GM18499 (cell line): ENCODE data around the gene GADL1.

ENCODE experiments used
- ATAC-seq: cut with Tn5 transposase; IDR thresholded peaks from one replicate; pipeline ENCODE4 v1.9.1; 2021; ENCODE audit warnings: moderate number of reproducible peaks; ENCODE audit not compliant: insufficient read depth, unreplicated experiment

The GADL1 gene

DNA sequence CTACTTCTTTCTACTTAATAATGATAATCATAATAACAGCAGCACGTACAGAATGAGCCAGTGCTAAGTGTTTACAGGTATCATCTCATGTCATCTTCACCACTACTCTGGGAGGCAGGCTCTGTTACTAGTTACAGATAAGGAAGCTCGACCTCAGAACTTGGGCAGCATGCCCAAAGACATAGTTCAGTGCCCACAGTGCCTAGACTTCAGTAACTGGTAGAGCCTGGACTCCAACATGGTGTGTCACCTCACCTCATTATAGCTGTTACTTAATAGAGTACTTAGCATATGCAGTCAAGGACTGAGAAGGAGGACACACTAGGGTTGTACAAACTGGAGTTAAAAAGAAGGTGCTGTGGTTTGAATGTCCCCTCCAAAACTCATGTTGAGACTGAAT lies 7.6 kb downstream of the GADL1 start:
- ATAC-seq = no peak

DNA sequence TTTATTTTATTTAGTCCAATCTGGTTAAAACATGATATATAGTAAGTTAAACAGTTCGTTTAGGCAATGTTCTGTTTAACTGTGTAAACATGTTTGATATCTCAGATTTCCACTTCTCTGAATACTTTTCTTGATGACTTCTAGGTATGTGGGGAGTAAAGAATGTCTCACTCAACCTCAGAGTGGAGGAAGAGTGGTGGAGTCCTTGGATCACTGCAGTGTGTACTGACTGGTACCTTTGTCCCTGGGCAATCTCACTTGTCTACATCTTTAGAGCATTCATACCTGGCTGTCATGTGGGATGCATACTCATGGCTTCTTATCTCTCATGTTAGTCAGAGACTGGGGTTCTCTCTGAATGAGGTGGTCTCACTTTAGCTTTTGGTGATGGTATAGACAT lies 15.6 kb downstream of the GADL1 start:
- no peak for ATAC-seq

DNA sequence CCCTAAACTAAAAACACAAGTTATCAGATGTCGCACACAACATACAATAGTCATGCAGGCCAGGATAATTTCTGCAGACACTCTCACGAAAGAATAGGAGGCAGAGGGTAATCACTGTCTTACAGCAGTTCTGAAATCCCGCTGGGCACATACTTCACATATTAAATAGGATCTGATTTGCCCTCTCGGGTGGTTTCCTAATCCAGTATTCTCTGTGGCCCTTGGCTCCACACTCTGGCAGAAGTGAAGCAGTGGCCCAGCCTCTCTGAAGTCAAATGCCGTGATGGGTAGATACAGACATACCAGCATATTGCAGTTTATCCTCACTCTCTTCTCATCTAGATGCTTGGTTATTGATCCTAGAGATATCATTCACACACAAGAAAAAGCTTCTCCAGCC lies 19.0 kb downstream of the GADL1 start:
- ATAC-seq = no peak

DNA sequence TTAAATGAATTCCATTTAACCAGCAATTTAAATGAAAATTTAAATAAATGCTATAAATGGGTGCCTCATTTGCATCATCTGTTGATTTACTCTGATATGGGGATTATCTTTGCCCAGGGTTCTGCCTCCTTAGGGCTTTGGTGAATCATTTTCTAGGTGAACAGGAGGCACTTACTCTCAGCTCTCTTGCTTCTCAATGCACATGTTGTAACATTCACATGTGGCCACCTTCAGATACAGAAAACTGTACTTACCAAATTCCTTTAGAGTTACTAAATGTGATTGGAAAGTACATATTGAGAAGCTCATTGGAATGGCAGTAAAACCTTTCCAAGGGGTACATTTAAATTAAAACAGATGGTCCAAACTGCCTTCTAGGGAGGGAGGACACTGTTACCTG lies 20.8 kb downstream of the GADL1 start:
- no peak for ATAC-seq

DNA sequence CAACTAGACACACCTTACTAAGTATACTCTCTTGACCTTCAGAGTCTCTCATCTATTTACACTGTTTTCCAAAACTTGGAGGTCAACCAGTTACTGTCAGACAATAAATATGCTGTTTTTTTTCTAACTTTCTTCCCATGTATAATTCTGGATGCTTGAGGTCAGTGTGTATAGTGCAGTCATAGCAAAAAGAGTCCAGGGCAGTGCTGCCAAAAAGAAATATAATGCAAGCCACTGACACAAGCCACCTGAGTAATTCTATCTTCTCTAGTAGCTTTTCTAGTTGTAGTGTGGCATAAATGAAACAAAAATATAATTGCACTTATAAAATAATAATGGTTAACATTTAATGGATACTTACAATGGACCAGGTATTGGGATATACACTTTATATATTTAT lies 21.6 kb downstream of the GADL1 start:
- no peak for ATAC-seq

DNA sequence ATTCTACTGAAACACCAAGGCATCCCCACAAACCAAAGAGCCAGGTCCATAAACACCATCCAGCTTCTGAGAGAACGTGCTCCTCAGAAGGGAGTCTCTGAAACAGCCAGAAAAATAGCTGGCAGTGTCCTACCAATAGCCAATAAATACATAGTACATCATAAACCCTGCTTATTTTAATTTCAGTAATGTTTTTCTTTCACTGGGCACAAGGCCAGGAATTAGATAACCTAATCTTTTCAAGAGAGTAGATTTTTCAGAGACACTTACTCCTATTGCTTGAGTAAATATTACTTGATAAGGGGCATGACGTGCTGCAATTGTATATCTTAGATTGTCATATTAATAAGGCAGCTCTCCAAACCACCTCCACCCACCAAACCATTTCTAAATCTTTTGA lies 22.7 kb downstream of the GADL1 start:
- no peak for ATAC-seq

DNA sequence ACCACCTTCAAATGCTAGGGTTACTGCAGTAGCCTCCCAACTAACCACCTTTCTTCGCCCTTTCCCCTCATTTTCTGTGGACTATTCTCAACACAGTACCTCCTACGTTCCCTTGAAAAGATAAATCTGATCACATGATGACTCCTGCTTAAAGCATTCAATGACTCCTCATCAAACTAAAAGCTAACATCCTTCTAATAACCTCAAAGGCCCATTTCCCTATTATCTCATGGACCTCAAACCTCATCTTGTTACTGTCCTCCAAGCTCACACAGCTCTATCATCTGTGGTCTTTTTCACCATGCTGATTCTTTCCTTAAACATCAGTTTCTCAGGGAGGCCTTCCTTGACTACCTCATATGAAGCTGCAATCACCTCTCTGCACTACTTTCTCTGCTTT lies 29.6 kb downstream of the GADL1 start:
- ATAC-seq = no peak

DNA sequence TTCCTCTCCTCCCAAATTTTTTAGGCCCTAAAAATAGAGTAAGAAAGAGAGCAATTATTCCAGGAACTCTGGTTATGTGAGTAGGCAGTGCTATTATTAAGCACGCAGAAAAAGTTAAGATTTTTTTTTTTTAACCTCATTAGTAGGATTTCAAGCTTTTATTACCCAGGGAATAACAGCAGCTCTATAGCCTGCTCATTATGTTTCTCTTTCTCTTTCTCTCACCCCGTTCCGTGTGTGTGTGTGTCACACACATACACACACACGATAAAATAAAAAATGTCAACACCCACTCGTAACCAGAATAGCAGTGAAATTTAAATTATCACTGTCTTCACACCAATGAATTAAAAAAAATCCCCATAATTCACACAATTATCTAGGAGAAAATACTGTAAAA lies 30.3 kb downstream of the GADL1 start:
- no peak for ATAC-seq

DNA sequence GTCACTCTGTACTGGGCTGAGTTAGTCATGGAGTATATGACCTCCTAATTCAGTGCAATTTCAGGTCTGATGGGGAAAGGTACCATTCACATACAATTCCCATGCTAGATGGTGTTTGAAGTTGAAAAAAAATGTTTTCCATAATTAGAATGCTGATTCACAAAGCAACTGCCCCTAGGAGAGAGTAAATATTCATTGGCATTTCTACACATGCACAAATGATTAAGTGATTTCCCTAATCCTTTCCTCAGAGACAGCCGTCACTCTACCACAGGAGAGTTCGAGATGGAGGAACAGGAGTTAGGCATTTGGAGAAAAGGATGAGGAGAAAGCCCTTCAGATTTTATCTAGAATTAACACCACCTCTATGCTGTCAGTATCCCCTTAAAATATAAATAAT lies 32.5 kb downstream of the GADL1 start:
- ATAC-seq = no peak

DNA sequence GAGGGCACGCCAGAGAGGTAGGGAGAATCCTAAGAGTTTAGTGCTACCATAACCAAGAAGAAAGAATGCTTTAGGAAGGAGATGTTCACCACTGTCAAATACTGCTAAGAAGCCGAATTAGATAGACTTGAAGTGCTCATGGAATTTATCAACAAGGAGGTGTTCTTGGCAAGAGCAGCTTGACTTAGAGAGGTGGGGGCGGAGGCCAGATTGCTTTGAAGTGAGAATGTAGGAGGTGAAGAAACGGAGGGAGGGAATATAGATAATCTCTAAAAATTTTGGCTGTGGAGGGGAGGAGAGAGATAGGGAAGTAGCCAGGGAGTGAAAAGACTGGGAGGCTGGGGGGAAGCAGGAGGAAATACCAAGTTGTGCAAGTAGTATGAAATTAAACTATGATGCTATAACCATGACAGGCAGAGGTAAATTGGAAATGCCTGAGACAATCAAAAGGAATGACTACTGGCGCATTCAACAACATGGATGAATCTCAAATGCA lies 35.5 kb downstream of the GADL1 start:
- ATAC-seq = no peak

DNA sequence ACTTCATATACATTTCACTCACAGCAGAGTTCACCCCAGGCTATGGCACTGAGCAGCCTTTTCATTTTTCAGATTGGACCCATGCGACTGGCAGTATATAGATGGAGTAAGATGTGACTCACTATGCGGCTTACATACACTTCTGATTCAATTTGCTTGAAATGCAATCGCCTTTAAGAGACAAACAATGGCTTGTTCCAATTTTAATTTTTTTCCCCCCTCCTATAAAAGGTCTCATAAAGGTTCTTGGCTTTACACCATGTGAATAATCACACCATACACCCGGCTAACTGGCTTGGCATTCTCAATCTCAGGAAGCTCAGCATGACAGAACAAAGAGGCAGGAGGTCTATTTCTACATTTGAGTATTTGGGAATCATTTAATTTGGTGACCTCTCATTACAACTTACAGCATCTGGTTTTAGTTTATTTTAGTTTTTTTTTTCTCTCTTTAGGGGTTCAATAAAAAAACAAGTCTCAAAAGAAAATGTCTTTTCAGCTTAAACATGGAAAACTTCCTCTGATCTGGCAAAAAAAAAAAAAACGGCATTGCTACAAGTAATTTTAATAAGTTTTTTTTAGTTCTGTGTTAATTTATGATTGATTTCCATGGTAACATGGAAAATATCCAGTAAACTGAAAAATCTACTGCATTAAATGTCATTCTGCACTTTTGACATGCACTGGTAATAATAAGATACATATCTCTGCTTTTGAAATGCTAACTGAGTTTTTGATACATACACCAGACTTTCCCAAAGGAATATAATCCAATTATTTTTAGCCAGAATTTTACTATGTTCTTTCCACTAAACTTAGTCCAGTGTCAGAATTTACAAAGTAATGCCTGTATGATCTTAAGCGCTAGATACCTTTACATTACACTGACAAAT lies 38.8 kb downstream of the GADL1 start:
- ATAC-seq = no peak

DNA sequence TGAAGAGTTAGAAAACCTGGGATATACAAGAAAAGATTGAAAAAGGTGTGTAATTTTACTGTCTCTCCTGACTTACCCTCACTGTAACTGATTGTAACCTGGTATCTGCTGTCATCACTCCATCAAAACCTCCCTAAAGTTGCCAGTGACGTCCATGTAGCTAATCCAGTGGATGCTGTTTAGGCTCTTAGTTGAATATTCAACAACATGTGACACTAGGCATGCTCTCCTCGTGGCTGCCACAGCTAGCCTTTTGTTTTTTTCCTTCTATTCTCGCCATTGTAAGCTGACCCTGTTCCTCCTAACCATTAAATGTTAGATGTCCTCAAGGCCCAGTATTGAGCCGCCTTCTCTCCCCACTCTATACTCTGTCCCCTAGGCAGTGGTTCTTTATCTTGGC lies 41.6 kb downstream of the GADL1 start:
- ATAC-seq = no peak

DNA sequence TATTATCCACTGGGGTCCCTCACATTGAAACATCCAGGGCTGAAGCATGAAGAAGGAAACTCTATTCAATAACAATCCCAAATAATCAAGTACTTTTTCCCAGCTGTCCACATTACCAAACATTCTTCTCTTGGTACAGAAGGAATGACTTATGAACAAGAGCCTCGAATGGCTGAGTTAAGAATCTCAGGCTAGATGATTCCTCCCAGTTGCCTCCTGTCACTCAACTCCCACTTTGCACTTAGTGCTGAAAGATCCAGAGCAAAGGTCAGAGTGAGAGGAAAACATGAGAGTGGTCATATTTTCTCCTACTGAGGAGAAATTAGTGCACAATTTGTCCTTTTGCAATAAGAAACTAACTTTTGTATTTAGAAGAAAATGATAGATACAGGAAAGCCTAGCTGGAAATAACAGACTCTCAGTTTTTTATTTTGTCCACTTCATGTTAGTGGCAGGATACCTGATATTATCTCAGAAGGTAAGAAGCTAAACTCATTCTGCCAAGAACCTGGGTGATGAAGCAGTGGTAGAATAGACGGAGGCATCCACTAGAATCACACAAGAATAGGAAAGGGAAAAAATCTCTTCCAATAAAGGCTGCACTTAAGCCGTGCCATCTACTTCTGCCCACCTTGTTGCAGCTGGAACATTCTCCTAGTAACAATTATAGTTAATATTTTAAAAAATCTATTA lies 46.2 kb downstream of the GADL1 start:
- no peak for ATAC-seq

DNA sequence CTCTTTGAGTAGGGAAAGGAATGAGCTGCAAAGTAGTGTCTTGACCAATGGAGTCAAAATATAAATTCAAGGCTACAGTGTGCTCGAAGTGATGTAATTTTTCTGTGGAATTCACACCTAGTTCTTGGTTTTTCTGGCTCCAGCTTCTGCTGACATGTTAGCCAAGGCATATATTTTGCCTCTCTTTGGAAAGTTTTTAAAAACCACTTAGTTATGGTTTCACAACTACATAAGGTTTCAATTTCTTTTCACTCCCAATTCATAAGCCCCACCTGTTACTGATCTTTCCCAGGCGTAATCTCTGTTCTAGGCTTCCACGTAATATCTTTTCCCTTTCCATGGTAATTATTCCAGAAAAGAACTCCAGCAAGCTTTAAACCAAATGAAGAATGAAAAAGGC lies 46.9 kb downstream of the GADL1 start:
- no peak for ATAC-seq

DNA sequence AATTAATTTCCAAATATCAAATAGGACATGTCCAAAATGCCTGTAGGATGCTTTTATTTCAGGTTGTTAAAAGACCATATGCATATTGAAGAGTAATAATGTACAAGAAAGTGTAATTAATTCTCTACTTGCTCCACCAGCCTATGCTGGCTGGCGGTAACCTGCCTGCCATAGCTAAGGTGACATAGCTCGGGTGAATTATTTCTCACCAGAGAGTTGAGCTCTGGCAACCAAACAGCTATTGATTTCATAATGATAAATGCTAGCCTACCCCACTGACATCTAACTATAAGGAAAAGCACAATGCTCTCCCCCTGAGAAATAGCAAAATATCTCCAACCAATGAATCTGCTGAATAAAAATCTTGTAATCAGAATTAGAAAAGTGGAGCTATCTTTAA lies 48.9 kb downstream of the GADL1 start:
- no peak for ATAC-seq

DNA sequence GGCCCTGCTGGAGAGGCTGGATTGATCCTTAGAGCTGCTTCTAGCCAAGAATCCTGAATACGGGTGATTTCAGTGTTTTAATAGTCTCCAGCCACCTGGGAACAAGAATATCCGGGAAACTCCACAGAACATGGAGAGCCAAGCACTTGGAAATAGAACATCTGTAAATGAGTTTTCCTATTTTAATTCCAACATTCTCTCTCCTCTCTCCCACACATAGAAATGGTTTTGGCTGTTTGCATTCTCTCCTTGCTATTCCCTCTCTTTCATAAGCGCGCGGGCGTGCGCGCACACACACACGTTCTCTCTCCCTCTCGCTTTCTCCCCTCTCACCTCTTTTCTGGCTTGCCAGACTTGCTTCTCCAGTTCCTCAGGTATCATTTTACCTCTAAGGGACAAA lies 50.6 kb downstream of the GADL1 start:
- ATAC-seq = no peak

DNA sequence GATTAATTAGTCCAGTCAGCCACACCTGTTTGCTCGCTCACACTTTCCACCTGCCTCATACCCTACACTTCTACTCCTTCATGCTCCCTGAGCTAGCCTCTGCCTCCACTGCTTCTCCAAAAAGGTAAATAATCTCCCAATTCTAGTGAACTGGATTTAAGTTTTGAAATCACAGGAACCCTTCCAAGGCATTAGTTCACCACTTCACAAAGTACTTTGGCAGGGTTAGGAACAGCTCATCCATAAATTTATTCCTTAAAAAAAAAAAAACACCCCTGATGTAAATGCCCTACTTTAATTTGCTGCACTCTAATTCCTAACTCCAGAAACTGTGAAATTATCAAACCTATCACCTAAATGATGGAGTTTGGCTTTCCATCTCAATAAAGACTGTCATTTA lies 58.3 kb downstream of the GADL1 start:
- no peak for ATAC-seq

DNA sequence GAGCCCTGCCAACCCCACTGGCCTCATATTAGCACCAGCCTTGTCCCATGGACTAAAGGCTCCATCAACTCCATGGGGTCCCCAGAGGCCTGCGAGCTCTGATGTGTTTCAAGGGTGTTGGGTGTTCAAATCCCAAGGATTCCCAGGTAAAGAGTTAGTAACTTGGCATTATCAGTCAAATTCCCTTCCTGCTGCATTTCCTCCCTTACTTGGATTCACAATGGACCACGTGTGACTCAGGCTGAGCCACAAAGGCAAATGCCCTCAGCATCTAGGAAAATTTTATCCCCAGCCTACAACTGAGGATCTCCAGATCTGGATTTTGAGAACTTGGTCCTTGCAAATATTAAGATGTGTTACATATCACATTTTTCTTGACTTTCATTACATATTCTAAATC lies 58.8 kb downstream of the GADL1 start:
- ATAC-seq = no peak

DNA sequence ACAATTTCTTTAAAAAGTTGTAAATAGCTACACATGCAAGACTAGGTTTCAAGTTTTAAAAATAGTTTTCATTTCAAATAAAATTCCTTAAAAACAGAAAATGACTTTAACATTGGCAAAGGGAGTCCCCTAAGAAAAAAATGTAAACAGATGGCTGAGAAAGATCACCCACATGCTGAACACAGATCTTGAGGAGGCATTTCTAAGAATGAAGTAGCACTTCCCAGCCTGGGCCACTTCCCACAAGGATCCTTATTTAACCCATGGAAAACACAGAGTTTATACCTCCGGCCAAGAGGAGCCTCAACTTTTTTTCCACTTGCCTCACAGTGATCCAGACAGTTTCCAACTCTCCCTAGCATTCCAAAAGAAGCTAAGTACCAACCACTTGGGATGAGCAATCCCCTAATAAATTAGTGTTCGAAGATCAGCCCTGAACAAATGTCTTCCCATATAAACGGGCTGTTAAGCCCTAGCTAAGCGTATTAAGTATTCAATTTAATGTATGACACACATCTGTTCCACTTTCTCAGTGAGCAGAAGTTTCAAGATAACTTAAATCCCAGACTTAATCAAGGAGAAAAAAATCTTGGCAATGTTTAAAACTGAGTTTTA lies 61.4 kb downstream of the GADL1 start:
- no peak for ATAC-seq

DNA sequence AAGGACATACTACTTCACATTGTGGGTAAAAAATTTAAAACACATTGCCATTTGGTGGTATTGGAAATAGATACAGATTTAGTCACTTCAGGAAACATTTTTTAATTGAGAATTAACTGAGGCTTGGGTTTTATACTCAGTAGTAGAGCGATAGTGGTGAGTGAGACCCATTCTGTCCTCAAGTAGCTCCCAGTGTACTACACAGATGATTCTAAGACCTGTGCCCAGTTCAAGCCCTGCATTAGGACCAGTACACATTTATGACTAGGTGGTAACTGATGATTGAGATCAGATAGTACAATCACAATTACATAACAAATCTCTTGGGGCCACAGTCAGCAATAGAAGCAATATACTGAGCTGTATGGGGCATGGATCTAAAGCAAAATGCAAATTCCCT lies 67.4 kb downstream of the GADL1 start:
- ATAC-seq = no peak

DNA sequence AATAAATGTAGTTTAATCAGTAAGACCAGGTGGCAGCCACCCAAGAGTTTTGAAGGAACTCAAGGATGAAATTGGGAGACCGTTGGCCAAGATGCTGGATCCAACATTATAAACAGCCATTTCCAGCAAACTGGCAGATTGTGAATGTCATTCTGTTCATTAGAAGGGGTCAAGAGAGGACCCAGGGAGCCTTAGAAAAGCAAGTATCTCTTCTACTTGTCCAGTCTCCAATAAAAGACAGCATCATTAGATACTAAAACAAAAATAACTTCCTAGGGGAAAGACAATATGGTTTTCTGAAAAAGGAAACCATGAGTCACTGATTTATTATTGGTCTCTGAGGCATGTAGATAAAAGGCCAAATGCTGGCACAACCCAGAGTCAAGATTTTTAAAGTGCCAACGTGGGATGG lies 67.9 kb downstream of the GADL1 start:
- ATAC-seq = no peak
